ENCODE data around the gene PALM.

DNA sequence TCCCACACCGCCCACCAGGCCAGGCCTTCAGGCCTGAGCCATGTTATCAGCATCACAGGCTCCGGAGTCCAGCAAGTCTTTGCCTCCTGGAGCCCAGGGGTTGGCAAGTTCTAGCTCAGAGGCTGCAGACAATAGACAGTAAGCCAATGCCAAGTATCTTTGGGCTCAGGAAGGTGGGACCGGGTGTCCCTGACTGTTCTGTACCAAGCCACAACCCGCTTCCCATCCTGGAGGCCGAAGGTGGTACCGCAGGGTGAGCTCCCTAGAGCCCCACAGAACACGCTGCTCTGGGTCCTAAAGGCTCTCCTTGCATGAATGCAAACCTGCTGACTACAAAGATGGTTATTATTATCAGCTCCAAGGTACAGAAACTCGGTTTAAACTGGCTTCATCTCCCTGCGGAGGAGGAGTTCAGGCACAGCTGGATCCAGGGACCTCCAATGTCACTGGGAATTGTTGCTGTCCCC lies 38.1 kb upstream of the PALM start:
- TF ChIP-seq, protein P1, sequence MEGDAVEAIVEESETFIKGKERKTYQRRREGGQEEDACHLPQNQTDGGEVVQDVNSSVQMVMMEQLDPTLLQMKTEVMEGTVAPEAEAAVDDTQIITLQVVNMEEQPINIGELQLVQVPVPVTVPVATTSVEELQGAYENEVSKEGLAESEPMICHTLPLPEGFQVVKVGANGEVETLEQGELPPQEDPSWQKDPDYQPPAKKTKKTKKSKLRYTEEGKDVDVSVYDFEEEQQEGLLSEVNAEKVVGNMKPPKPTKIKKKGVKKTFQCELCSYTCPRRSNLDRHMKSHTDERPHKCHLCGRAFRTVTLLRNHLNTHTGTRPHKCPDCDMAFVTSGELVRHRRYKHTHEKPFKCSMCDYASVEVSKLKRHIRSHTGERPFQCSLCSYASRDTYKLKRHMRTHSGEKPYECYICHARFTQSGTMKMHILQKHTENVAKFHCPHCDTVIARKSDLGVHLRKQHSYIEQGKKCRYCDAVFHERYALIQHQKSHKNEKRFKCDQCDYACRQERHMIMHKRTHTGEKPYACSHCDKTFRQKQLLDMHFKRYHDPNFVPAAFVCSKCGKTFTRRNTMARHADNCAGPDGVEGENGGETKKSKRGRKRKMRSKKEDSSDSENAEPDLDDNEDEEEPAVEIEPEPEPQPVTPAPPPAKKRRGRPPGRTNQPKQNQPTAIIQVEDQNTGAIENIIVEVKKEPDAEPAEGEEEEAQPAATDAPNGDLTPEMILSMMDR (conservative IDR thresholded peaks at IDR 0.05), result no peak; the same call in 1 of the 2 replicates
- TF ChIP-seq ZFX (IDR thresholded peaks at IDR 0.05), result no peak

All from C4-2B (cell line).